Measurements from ENCODE around the gene PEPD. TPM values are rescaled to one million over a fixed set of nuclear protein-coding genes. Genes with fewer than 3 reads are reported as not detected.

PEPD gene
- total RNA-seq, 1 experiment from 2014 or later, result 18.3 TPM

- no peaks in the 10 kb centered on the region for H3K9me3 Mint-ChIP-seq (ENCODE audit: unreplicated experiment)
- ChIA-PET CTCF (interaction anchor here (0.6 kb wide), 1 partner anchor 15 kb away, joined by 3 read pairs; no protein-coding TSS in a partner anchor), POLR2A (no interaction called here)
- BruUV-seq (replicated peaks), result no TSS peak
- H3K4me1 Mint-ChIP-seq (ENCODE audit: insufficient read depth, unreplicated experiment), result peaks cover 3% of the 10 kb centered on the region
- H3K27me3 Mint-ChIP-seq (ENCODE audit: insufficient read depth, unreplicated experiment), result peaks cover 10% of the 10 kb centered on the region
- H3K4me3 Mint-ChIP-seq (ENCODE audit: unreplicated experiment), result no peak overlapping the region
- intact Hi-C loops (cut with micrococcal nuclease), result no loop called here
- no peak for DNase-seq (ENCODE audit: unreplicated experiment)
- no peak for TF ChIP-seq CTCF (IDR thresholded peaks at IDR 0.05; ENCODE audit: unreplicated experiment)
- H3K27ac Mint-ChIP-seq (ENCODE audit: low read depth, unreplicated experiment), result no peak overlapping the region
- H3K36me3 Mint-ChIP-seq (ENCODE audit: insufficient read depth, unreplicated experiment), result no peaks in the 10 kb centered on the region
Observed at GRCh38 chr19:33527125-33527524, 5.5 kb upstream of the PEPD start.

- Mint-ChIP-seq H3K4me3 (ENCODE audit: unreplicated experiment) (no peak overlapping the region), H3K9me3 (ENCODE audit: unreplicated experiment) (no peaks in the 10 kb centered on the region), H3K36me3 (ENCODE audit: insufficient read depth, unreplicated experiment) (peaks cover 11% of the 10 kb centered on the region), H3K4me1 (ENCODE audit: insufficient read depth, unreplicated experiment) (peaks cover 17% of the 10 kb centered on the region), H3K27me3 (ENCODE audit: insufficient read depth, unreplicated experiment) (peaks cover 10% of the 10 kb centered on the region), H3K27ac (ENCODE audit: low read depth, unreplicated experiment) (no peak overlapping the region)
- intact Hi-C loops (cut with micrococcal nuclease), result no loop called here
- ChIA-PET POLR2A (no interaction called here), CTCF (no interaction called here)
- BruUV-seq (replicated peaks), result no TSS peak
- no peak for TF ChIP-seq CTCF (IDR thresholded peaks at IDR 0.05; ENCODE audit: unreplicated experiment)
- no peak for DNase-seq (ENCODE audit: unreplicated experiment)
Observed at GRCh38 chr19:33524024-33524664, 2.6 kb upstream of the PEPD start.

- no TSS peak for BruUV-seq (replicated peaks)
- CTCF ChIA-PET, result interaction anchor here (0.7 kb wide), 1 partner anchor 596 kb away, joined by 3 read pairs; no protein-coding TSS in a partner anchor
- H3K4me3 Mint-ChIP-seq (ENCODE audit: unreplicated experiment), result no peak overlapping the region
- peaks cover 11% of the 10 kb centered on the region for H3K36me3 Mint-ChIP-seq (ENCODE audit: insufficient read depth, unreplicated experiment)
- DNase-seq (ENCODE audit: unreplicated experiment), result no peak
- intact Hi-C loops (cut with micrococcal nuclease), result no loop called here
- POLR2A ChIA-PET, result interaction anchor here (1.1 kb wide), 1 partner anchor 91 kb away, joined by 3 read pairs; no protein-coding TSS in a partner anchor
- TF ChIP-seq CTCF (IDR thresholded peaks at IDR 0.05; ENCODE audit: unreplicated experiment), result no peak
- no peaks in the 10 kb centered on the region for H3K9me3 Mint-ChIP-seq (ENCODE audit: unreplicated experiment)
- peaks cover 10% of the 10 kb centered on the region for H3K27me3 Mint-ChIP-seq (ENCODE audit: insufficient read depth, unreplicated experiment)
- H3K27ac Mint-ChIP-seq (ENCODE audit: low read depth, unreplicated experiment), result peak overlapping the region; percentile 7
- H3K4me1 Mint-ChIP-seq (ENCODE audit: insufficient read depth, unreplicated experiment), result peaks cover 17% of the 10 kb centered on the region
Observed at GRCh38 chr19:33523167-33523566, 1.6 kb upstream of the PEPD start.

GRCh38 chr19:33522371-33522662 lies 726 bp upstream of the PEPD start:
- CTCF ChIA-PET, result interaction anchor here (0.6 to 0.7 kb wide), 2 partner anchors 456 to 597 kb away, joined by 3 read pairs; no protein-coding TSS in a partner anchor
- no TSS peak for BruUV-seq (replicated peaks)
- Mint-ChIP-seq H3K36me3 (ENCODE audit: insufficient read depth, unreplicated experiment) (peaks cover 11% of the 10 kb centered on the region), H3K4me3 (ENCODE audit: unreplicated experiment) (peak overlapping the region; percentile 72), H3K27ac (ENCODE audit: low read depth, unreplicated experiment) (peak overlapping the region; percentile 40), H3K4me1 (ENCODE audit: insufficient read depth, unreplicated experiment) (peaks cover 17% of the 10 kb centered on the region), H3K9me3 (ENCODE audit: unreplicated experiment) (no peaks in the 10 kb centered on the region), H3K27me3 (ENCODE audit: insufficient read depth, unreplicated experiment) (peaks cover 10% of the 10 kb centered on the region)
- no peak for DNase-seq (ENCODE audit: unreplicated experiment)
- no peak for TF ChIP-seq CTCF (IDR thresholded peaks at IDR 0.05; ENCODE audit: unreplicated experiment)
- intact Hi-C loops (cut with micrococcal nuclease), result no loop called here
- POLR2A ChIA-PET, result interaction anchor here (0.6 to 1.1 kb wide), 3 partner anchors 90 to 839 kb away, joined by 3 read pairs; no protein-coding TSS in a partner anchor

Data from MCF 10A (cell line).